Hippocampal formation (tissue), 2 donors: ENCODE results near the gene MARCHF2.
A peak's percentile ranks its signal among the peaks of the same experiment; 100 is the strongest.

Experiments
- DNase-seq, 2 donors: peaks; one replicate each; lab custom pipeline; 2025; lab: John Stamatoyannopoulos, UW

MARCHF2 gene

GRCh38 chr19:8453616-8454015 lies 40.5 kb downstream of the MARCHF2 start:
- DNase-seq: no peak

DNA sequence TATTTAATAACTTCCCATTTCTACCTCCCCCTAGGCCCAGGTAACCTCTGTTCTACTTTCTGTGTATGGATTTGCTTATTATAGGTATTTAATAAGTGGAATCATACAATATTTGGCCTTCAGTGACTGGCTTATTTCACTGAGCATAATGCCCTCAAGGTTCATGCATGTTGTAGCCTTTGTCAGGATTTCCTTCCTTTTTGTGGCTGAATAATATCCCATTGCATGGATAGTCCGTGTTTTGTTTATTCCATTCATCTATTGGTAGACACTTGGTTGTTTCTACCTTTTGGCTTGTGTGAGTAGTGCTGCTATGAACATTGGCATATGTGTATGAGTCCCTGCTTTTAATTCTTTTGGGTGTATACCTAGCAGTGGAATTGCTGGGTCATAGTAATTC lies 41.1 kb downstream of the MARCHF2 start:
- DNase-seq: no peak

DNA sequence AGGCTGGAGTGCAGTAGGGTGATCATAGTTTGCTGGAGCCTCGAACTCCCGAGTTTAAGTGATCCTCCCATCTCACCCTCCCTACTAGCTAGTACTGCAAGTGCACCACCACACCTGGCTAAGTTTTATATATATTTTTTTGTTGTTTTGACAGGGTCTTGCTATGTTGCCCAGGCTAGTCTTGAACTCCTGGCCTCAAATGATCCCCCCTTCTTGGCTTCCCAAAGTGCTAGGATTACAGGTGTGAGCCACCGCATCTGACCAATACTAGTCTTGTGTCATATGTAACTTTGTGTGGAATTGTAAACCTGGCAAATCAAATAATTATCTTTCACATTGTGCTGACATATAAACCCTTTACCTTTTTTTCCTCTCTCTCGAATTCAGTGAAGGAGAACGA lies 41.9 kb downstream of the MARCHF2 start:
- DNase-seq: no peak

DNA sequence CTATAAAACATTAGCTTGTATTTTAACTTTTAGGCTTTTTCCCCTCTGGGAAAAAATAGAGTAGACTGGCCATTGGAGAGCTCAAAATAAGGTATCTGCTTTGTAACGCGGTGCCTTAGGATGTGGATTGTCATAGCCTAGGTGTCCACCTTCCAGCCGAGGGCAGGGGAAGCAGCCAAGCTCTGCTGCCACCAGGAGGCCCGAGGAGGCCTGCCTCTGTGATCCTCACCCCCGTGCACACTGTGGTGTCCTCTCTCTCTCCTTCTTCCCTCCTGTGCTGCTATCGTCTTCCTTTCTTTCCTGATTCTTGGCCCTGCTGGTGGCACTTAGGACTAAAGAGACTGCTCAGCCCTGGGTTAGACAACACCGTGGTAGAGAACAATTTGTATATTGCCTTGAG lies 43.0 kb downstream of the MARCHF2 start:
- DNase-seq: no peak

GRCh38 chr19:8457209-8457608 lies 44.1 kb downstream of the MARCHF2 start:
- DNase-seq: no peak

DNA sequence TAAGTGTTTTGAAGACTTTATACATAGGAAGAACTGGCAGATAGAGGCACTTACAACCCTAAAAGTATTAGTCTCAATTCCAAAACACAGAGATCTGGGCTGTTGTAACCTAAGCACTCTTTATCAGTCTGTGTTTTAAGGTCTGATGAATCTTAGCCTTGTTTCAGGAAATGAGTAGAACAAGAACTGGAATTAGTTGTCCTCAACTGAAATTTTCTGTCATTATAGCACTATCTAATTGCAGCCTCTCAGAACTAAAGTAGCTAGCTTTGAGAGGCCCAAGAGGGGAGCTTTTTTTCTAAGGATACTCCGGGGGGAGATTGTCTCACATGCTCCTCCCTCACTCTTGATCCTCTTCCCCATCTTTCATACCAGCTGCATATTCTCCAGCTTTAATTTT lies 44.7 kb downstream of the MARCHF2 start:
- DNase-seq: no peak

DNA sequence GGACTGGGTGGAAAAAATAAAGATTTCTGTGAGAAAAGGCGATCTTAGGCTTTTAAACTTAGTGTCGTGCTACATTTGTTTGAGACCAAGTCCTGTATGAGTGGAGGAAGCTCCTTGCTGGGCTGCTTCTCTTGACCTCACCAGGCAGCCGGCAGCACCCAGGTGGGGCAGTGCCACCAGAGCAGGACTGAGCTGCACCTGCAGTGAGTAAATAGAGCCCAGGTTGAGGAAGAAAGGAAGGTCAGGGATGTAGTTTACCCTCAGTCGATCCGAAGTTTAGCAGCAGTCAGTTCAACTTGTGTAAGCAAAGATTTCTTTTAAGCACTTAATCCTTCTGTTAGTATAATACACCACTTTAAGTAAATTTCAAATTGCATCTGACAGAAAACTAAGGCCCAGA lies 45.3 kb downstream of the MARCHF2 start:
- DNase-seq: no peak

DNA sequence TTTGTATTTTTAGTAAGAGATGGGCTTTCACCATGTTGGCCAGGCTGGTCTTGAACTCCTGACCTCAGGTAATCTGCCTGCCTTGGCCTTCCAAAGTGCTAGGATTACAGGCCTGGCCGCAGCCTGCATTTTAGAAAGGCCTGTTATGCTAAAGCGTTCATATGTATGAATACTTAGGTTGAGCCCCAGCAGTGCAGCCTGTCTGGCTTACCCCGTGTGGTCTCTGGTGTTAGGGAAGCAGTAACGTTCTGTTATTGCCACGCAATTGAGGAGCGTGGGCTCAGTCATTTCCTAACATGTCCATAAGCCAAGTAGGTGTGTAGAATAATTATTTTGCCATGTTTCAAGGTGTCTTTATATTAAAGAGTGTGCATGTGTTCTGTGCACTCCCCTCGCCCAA lies 46.0 kb downstream of the MARCHF2 start:
- DNase-seq: no peak

DNA sequence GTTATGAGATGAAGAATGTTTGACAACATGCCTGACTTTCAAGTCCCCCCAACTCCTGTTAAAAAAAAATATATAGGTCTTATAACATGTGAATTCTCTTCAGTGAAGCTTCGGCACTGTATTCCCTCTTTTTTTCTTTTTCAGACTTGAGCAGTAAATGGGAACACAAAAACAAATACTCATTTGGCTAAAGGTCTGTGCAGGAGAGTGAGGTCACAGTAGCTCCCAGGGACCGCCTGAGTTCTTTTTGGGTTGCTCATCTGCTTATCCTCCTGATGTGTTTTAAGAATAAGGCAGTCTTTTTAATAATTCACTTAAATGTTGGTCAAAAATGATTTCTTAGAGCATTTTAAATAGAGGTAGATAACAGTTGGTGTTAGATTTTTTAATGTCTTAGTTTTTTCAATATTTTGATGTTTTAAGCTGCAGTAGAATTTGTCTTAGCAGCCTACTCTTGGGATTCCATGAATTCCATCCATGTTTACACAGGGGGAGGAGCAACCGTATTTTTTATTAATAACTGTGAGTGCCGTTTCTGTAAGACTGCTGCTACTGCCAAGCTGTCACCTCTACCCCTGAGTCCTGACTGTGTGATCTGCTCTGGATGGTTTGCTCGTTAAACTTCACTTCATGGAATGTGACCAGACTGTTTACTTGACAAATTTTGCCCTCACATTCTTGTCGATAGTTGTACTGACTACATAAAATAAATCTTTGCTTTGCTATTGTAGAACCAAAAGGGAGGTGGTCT lies 46.6 kb downstream of the MARCHF2 start:
- no peak for DNase-seq

- no peak for DNase-seq
These were observed 47.6 kb downstream of the MARCHF2 start for GRCh38 chr19:8460516-8461298.

DNA sequence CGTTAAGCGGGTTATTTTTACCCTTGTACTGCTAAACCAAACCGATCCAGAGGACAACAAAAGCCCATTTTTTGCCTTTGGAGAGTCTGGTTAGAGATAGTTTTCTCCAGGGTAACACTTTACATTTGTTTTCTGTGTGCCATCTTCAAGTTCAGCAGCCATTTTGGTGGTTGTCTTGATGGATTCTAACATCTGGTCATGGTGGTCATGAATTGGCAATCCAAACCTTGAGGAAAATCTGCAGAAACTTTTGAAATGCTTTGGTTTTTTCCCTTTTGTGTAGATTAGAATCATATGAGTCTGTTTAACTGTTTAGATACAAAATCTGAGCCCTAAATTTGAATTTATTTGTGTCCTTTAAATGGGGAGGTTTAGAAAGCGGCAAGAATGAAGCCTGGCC lies 48.3 kb downstream of the MARCHF2 start:
- DNase-seq: no peak

GRCh38 chr19:8461891-8462290 lies 48.8 kb downstream of the MARCHF2 start:
- no peak for DNase-seq

DNA sequence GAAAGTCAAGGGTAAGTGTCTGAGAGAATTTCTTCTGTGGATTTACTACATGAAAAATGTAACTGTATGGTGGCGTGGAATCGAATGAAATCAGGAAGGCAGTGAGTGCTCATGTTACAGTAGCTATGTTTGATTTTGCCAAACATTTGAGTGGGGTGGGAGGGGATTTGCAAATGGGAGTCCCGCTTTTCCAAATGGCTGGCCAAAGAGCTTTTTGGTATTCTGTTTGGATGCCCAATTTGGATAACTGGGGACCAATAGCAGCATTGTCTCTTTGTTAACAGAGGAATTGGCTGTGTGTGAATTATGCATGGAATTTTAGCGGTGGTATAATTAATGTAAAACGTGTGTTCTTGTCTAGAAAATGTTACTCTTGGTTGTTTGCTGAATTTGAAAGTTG lies 49.5 kb downstream of the MARCHF2 start:
- no peak for DNase-seq

DNA sequence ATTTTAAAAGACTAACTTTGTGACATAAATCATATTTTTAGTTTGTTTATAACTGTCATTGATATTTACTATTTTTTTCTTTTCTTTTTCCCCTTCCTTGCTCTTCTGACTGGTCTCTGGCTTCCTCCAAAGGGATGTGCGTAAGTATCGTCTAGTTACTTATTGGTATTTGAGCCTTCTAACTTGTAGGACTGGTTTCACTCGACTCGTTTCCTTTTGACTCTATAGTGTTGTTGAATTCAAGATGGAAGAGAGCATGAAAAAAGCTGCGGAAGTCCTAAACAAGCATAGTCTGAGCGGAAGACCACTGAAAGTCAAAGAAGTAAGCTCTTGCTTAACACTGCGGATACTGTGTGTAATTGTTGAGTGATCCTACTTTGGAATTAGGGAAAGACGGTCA lies 50.3 kb downstream of the MARCHF2 start:
- no peak for DNase-seq

DNA sequence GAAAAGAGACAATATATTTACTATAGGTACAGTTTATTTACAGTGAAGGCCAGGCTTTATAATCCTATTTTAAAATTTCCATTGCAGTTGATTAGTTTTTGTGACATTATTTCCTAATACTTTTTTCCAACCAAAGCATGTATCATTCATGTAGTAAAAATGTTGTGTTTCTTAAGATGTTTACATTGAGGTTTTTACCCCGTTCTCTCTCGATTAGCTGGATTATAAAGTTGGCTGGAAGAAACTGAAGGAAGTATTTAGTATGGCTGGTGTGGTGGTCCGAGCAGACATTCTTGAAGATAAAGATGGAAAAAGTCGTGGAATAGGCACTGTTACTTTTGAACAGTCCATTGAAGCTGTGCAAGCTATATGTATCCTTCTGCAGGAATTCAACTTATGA lies 52.9 kb downstream of the MARCHF2 start:
- DNase-seq: no peak

- no peak for DNase-seq
These were observed 55.0 kb downstream of the MARCHF2 start for GRCh38 chr19:8468124-8468523.

GRCh38 chr19:8468761-8469373 lies 55.8 kb downstream of the MARCHF2 start:
- no peak for DNase-seq

DNA sequence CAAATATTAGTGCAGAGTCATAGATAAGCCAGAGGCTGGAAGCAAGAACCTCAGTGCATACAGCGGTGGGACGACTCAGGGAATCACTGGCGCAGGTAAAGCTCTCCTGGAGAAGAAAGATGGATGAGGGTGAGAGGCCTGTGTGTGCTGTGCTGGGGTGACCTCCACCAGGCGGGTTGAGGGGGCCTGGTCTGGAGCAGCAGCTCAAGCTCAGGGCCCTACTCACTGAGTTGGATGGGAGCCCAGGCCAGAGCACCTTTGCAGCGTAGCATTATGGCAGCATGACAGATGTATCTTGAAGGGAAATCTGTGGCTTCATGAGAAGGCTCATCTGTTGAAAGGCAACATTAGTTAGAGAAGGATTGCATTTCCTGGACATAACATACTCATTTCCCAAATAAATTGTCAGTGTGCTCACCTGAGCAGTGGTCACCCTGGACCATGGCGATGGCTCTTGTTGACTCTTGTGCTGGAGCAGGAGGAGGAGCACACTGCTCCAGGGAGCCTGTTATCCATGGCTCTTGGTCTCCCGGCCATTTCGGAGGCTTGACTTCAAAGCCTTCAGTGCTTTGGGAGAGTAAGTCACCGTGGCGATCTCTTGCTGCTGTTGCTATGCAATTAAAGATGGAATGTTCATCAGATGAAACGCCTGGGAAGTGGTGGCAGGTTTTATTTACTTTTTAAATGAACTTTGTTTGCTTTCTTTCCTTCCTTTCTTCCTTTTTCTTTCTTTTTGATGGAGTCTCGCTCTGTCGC lies 56.7 kb downstream of the MARCHF2 start:
- no peak for DNase-seq

DNA sequence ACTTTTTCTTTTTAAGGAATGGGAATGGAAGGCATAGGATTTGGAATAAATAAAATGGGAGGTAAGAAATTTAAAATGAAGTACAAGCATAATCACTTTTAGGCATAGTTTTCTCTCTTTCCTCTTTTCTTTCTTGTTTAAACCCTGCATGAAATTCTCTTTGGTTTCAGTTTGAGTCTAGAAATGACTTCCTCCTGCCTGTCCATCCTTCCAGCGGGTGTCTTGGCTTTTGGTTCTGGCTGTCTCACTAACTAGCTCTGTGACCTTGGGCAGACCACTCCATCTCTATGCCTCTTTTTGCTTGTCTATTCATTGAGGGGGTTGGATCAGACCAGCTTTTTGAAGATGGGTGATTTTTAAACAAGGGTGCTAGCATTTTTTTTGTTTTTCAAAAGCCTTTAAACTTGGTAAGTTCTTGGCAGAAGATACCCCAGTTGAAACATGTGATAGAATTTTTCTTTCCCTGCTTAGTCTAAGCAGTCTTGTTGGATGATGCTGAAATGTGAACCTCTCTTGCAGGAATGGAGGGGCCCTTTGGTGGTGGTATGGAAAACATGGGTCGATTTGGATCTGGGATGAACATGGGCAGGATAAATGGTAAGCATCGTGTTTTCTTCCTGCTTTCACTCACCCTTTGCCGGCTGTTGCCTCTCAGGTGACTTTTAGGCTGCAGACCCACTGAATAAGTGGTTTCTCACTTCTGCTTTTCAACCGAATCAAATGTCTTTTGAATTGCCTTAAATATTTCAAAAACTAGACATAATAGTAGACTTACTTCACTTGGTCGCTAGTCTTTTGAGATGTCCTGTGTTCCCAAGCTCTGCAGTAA lies 60.8 kb downstream of the MARCHF2 start:
- peak in 1 of 2 donors; percentile 33 for DNase-seq

- no peak for DNase-seq
These were observed 61.9 kb downstream of the MARCHF2 start for GRCh38 chr19:8475005-8475404.

GRCh38 chr19:8476524-8476923 lies 63.4 kb downstream of the MARCHF2 start:
- DNase-seq: no peak
